Measurements from ENCODE around the gene SLC39A3.

SLC39A3 gene

GRCh38 chr19:2739602-2740313 lies at the start of gene SLC39A3:
SLC39A3 (minus strand) TSS chr19:2740017; CDS start chr19:2737257, 2,760 bp downstream.
- peak; percentile 63 to 94 for DNase-seq

- no peak for DNase-seq
Observed at GRCh38 chr19:2788237-2788636, 48.4 kb upstream of the SLC39A3 start.

- no peak for DNase-seq
Observed at GRCh38 chr19:2787115-2787514, 47.3 kb upstream of the SLC39A3 start.

DNA sequence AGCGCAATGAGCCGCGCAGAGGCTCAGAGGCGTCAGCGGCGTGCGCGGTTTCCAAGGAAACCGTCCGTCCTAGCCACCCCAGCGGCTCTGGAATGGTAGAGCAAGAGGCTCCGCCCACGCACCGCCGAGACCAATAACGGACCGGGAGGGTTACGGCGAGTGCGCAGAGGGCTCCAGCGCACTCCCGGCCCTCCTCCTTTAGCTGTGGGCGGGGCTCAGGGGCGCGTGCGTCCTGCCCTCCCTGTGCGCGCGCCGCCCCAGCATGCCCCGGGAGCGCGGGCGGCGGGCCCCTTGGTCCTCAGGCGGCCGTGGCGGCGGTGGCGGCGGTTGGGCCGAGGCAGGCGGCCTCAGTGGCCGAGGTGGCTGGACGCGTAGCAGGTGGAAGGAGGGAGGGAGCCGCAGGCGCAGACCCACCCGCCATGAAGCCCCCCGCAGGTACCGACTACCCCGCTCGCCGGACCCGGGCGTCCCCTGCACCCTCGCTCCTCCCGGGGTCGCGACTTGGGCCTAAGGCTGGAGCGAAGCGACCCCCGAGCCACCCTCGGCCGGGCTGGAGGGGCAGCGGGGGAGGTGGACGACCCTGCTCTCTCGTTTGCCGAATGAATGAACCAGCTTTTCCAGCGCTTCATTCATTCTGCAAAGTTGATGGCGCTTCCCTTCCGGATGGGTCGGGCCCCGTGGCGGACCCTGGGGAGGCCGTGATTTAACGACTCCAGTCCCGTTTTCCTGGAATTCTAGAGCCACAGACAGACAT lies 45.6 kb upstream of the SLC39A3 start, which contains the start of gene THOP1:
THOP1 (plus strand) TSS at position 260 of the 754 bp plus-strand sequence; CDS start at position 420, 160 bp downstream.
- peak; percentile 81 to 95 for DNase-seq

DNA sequence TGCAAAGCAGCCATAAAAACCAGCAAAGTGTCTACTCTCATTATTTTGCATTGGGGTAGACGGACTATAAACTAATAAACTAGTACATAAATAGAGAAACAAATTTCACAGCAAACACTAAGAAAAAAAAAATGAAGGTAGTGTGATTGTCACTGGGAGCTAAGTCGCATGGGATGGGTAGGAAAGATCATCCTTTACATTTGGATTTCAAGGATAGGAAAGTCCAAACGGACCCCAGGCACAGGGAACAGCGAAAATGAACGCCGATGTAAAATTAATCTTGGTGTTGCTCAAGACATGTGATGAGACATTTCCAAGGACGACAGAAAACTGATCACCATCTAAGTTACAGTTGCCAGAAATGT lies 43.9 kb upstream of the SLC39A3 start:
- DNase-seq, result no peak

GRCh38 chr19:2782936-2783780 lies 43.3 kb upstream of the SLC39A3 start, which contains the start of gene SGTA:
SGTA (minus strand) TSS chr19:2783273; CDS start chr19:2769068, 14,205 bp downstream.
- peak; percentile 74 to 93 for DNase-seq

- DNase-seq, result no peak
Observed at GRCh38 chr19:2782329-2782935, 42.6 kb upstream of the SLC39A3 start.

- no peak for DNase-seq
Observed at GRCh38 chr19:2780284-2780683, 40.5 kb upstream of the SLC39A3 start.

- no peak for DNase-seq
Observed at GRCh38 chr19:2779121-2779740, 39.4 kb upstream of the SLC39A3 start.

- no peak for DNase-seq
Observed at GRCh38 chr19:2777952-2778683, 38.3 kb upstream of the SLC39A3 start.

- no peak for DNase-seq
Observed at GRCh38 chr19:2775556-2776430, 36.0 kb upstream of the SLC39A3 start.

GRCh38 chr19:2774953-2775555 lies 35.2 kb upstream of the SLC39A3 start:
- no peak for DNase-seq

GRCh38 chr19:2774083-2774679 lies 34.4 kb upstream of the SLC39A3 start:
- no peak for DNase-seq

DNA sequence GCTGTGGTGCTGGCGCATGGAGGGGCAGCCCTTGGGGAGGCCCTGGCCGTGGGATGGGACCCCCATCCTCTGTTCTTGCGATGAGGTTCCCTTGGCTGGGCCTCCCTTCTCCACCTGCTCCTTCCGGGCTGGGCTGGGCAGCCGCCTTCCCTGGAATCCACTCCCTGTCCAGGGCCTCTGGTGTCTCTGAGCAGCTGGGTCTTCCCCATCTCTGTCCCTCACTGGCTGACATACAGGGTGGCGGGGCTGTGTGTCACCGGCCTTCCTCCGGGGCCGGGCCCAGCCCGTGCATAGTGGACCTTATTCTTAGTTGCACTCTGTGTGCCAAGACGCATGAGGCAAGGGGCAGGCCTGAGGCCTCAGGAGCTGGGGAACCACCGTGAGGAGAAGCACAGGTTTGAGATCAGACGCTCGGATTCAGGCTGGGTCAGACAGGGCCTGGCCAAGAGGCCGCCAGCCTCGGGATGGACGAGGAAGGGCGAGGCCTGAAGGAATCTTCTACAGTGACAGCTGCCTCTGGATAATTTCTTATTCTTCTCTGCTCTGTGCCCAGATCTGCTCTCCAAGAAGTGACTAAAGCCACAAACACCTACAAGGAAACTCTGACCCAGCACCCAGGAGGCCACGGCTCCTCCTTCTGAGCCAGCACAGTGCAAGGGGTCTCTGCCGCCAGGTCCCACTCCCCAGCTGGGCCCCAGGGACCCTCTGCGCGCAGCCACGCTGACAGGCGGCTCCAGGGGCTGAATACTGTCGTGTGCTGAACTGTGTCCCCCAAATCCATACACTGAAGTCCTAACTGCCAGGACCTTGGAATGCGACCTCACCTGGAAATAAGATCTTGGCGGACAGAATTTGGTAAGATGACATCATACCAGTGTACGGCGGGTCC lies 32.2 kb upstream of the SLC39A3 start:
- DNase-seq, result no peak

- DNase-seq, result no peak
Observed at GRCh38 chr19:2770055-2771013, 30.5 kb upstream of the SLC39A3 start.

GRCh38 chr19:2769218-2769617 lies 29.4 kb upstream of the SLC39A3 start:
- no peak for DNase-seq
